T-helper 2 cell treated with Interferon-gamma antibody and Interleukin-4, amounts not matched to agents 5 μg/mL and 100 μg/mL, for 36 hours (primary cell): Measurements from ENCODE around the gene ATP6V1E1.

ENCODE experiments used
- DNase-seq: peaks from one replicate; pipeline ENCODE4 v3.0.0; 2021; ENCODE audit warnings: low spot score
- H3K27ac Mint-ChIP-seq: one replicate; pipeline ENCODE4 v1.8.0; 2021; ENCODE audit warnings: mild to moderate bottlenecking, mixed read lengths
- H3K27me3 Mint-ChIP-seq: one replicate; pipeline ENCODE4 v1.8.0; 2021; ENCODE audit warnings: low read depth, mixed read lengths
- H3K36me3 Mint-ChIP-seq: one replicate; pipeline ENCODE4 v1.8.0; 2021; ENCODE audit warnings: low read depth, mixed read lengths
- H3K4me1 Mint-ChIP-seq: one replicate; pipeline ENCODE4 v1.8.0; 2021; ENCODE audit warnings: low read depth, mixed read lengths
- H3K4me3 Mint-ChIP-seq: one replicate; pipeline ENCODE4 v1.8.0; 2022; ENCODE audit warnings: mild to moderate bottlenecking, moderate library complexity, mixed read lengths
- H3K9me3 Mint-ChIP-seq: one replicate; pipeline ENCODE4 v1.8.0; 2021; ENCODE audit warnings: mixed read lengths

The ATP6V1E1 gene

DNA sequence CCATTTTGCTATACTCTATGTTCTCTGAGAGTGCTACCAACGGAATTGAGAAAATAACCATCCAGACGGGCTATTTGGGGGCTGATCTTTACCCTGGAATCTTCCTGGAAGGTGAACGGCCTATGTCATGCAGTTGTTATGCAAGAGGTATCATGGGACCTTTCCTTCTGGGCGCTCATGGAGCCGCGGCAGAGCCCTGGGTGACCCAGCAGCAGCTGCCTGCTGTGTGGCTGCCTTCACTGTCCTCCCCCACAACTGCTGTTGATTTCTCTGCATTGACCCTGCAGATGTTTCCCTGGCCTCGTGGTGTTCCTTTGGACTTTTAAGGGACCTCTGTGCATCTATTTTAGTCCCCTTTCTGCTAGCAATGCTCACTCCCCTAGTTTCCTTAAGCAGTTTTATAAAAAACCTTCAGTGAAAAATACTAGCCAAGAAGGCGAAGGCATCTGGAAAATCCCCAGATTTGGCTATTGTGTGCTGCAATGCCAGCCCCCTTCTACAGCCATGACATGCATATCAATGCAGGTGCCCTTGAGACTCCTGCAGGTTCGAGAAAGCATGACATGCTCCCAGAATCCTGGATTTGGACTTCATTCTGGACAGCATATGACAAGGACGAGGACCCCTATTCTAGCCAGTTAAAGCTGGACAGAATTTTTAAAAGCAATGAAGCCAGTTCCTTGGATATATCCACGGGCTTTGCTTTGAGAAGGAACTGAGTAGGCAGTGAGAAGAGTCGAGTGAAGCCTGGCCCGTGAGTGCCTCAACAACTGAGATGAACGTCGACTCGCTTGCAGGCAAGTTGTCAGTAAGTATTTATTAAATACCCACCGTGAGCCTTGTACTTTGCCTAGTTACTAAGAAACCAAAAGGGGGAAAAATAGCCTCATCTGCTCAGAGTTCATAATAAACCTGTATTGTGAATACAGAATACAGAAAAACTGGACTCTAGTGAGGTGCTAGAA, 65.4 kb downstream of the ATP6V1E1 start, which contains the start of gene SLC25A18:
TSS of gene SLC25A18 (plus strand) at position 593 of the 965 bp plus-strand sequence. CDS start 16,447 bp downstream, outside the sequence.
- no peak within 1 kb of the TSS for H3K4me3 Mint-ChIP-seq
- no peaks in the 10 kb centered on the region for H3K4me1 Mint-ChIP-seq
- H3K9me3 Mint-ChIP-seq = no peaks in the 10 kb centered on the region
- DNase-seq = no peak
- H3K36me3 Mint-ChIP-seq = no peaks in the 10 kb centered on the region
- no peak within 1 kb of the TSS for H3K27ac Mint-ChIP-seq
- peaks cover 2% of the 10 kb centered on the region for H3K27me3 Mint-ChIP-seq

DNA sequence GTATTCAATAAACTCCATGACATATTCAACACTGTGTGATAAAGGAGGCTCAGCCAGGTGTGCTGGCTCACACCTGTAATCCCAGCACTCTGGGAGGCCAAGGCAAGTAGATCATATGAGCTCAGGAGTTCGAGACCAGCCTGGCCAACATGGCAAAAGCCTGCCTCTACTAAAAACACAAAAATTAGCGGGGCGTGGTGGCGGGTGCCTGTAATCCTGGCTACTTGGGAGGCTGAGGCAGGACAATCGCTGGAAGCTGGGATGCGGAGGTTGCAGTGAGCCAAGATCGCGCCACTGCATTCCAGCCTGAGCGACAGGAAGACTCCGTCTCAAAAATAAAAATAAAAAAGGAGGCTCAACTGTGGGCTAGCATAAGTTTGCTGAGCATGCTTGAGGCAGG, 69.4 kb downstream of the ATP6V1E1 start:
- no peaks in the 10 kb centered on the region for H3K36me3 Mint-ChIP-seq
- H3K27me3 Mint-ChIP-seq = peaks cover 2% of the 10 kb centered on the region
- H3K9me3 Mint-ChIP-seq = no peaks in the 10 kb centered on the region
- no peak for DNase-seq
- no peak overlapping the region for H3K4me3 Mint-ChIP-seq
- H3K27ac Mint-ChIP-seq = no peak overlapping the region
- H3K4me1 Mint-ChIP-seq = no peaks in the 10 kb centered on the region

GRCh38 chr22:17554814-17555213, 73.7 kb downstream of the ATP6V1E1 start:
- Mint-ChIP-seq H3K4me1 (no peaks in the 10 kb centered on the region), H3K27ac (no peak overlapping the region), H3K4me3 (no peak overlapping the region), H3K36me3 (no peaks in the 10 kb centered on the region), H3K9me3 (no peaks in the 10 kb centered on the region), H3K27me3 (no peaks in the 10 kb centered on the region)
- no peak for DNase-seq

DNA sequence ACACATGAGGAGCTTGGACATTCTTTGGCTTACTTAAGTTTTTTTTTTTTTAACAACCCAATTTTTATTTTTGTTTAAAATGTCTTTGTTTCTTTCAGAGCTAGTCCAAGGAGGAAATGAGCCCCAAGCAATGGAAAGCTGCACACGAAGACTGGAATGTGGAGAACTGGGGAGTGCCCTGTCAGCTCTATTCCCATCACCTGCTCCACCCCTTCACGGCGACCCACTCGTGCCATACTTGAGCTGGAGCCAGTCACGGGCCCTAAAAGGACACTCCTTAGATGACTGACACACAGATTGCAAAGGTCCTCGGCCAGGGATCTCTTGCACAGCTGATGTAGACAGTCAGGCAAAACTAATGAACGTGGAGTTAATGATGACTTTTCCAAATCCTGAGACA, 75.8 kb downstream of the ATP6V1E1 start:
- no peak for DNase-seq
- H3K9me3 Mint-ChIP-seq = no peaks in the 10 kb centered on the region

DNA sequence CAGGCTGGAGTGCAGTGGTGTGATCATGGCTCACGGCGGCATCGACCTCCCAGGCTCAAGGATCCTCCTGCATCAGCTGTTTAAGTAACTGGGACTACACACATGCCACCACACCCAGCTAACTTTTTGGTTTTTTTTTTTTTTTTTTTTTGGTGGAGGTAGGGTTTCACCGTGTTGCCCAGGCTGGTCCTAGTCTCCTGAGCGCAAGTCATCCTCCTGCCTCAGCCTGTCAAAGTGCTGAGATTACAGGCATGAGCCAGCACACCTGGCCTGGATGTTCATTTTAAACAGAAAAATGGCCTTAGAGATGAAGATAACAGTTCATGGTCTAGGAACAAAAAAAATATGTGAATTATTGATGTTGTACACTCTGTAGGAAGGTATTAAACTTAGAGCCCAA, 78.9 kb downstream of the ATP6V1E1 start:
- no peak overlapping the region for H3K4me3 Mint-ChIP-seq
- no peak for DNase-seq
- H3K36me3 Mint-ChIP-seq = no peaks in the 10 kb centered on the region
- H3K9me3 Mint-ChIP-seq = no peaks in the 10 kb centered on the region
- H3K27me3 Mint-ChIP-seq = no peaks in the 10 kb centered on the region
- no peak overlapping the region for H3K27ac Mint-ChIP-seq
- H3K4me1 Mint-ChIP-seq = no peaks in the 10 kb centered on the region

More for the DNA sequence above, 75.8 kb downstream of the ATP6V1E1 start:
- Mint-ChIP-seq H3K27ac (no peak overlapping the region), H3K4me1 (no peaks in the 10 kb centered on the region), H3K4me3 (no peak overlapping the region), H3K36me3 (no peaks in the 10 kb centered on the region), H3K27me3 (no peaks in the 10 kb centered on the region)

GRCh38 chr22:17549183-17549582, 79.4 kb downstream of the ATP6V1E1 start:
- H3K36me3 Mint-ChIP-seq = no peaks in the 10 kb centered on the region
- no peak for DNase-seq
- H3K4me1 Mint-ChIP-seq = no peaks in the 10 kb centered on the region
- H3K4me3 Mint-ChIP-seq = no peak overlapping the region
- H3K27ac Mint-ChIP-seq = no peak overlapping the region
- H3K9me3 Mint-ChIP-seq = no peaks in the 10 kb centered on the region
- no peaks in the 10 kb centered on the region for H3K27me3 Mint-ChIP-seq

DNA sequence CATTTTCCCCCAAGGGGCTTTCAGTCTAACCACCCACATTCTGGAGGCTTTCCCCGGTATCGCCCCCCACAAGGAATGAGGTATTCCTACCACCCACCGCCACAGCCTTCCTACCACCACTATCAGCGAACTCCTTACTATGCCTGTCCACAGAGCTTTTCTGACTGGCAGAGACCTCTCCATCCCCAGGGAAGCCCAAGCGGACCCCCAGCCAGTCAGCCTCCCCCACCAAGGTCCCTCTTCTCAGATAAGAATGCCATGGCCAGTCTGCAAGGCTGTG, 79.9 kb downstream of the ATP6V1E1 start:
- H3K27me3 Mint-ChIP-seq = no peaks in the 10 kb centered on the region
- no peaks in the 10 kb centered on the region for H3K36me3 Mint-ChIP-seq
- H3K4me1 Mint-ChIP-seq = no peaks in the 10 kb centered on the region
- no peak for DNase-seq
- H3K4me3 Mint-ChIP-seq = no peak overlapping the region
- H3K27ac Mint-ChIP-seq = no peak overlapping the region
- no peaks in the 10 kb centered on the region for H3K9me3 Mint-ChIP-seq

DNA sequence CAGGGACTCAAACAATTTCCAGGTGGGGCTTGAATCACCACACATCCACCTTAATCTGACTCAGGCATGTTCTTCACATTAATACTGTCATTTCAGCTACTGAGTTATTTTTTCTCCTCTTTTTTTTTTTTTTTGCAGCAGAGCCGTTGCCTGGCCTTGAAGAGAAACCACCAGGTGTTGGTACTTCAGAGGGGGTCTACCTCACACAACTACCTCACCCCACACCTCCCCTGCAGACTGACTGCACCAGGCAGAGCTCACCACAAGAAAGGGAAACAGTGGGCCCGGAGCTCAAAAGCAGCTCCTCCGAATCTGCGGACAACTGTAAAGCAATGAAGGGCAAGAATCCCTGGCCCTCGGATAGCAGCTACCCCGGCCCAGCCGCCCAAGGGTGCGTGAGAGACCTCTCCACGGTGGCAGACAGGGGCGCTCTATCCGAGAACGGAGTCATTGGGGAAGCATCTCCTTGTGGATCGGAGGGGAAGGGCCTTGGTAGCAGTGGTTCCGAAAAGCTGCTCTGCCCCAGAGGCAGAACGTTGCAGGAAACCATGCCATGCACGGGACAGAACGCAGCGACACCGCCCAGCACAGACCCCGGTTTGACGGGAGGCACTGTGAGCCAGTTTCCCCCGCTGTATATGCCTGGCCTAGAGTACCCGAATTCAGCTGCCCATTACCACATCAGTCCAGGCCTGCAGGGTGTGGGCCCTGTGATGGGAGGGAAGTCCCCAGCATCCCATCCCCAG, 80.4 kb downstream of the ATP6V1E1 start:
- no peaks in the 10 kb centered on the region for H3K4me1 Mint-ChIP-seq
- no peak for DNase-seq
- no peaks in the 10 kb centered on the region for H3K36me3 Mint-ChIP-seq
- no peaks in the 10 kb centered on the region for H3K27me3 Mint-ChIP-seq
- no peak overlapping the region for H3K27ac Mint-ChIP-seq
- H3K4me3 Mint-ChIP-seq = no peak overlapping the region
- no peaks in the 10 kb centered on the region for H3K9me3 Mint-ChIP-seq

DNA sequence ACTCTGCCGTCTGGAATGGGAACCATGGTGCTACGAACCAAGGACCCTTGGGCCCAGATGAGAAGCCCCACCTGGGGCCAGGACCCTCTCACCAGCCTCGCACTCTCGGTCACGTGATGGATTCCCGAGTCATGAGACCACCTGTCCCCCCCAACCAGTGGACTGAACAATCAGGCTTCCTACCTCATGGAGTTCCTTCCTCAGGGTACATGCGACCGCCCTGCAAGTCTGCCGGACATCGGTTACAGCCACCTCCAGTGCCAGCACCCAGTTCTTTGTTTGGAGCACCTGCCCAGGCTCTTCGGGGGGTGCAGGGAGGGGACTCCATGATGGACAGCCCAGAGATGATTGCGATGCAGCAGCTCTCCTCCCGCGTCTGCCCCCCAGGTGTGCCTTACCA, 86.1 kb downstream of the ATP6V1E1 start:
- no peak overlapping the region for H3K4me3 Mint-ChIP-seq
- DNase-seq = no peak
- H3K27me3 Mint-ChIP-seq = no peaks in the 10 kb centered on the region
- no peak overlapping the region for H3K27ac Mint-ChIP-seq
- no peaks in the 10 kb centered on the region for H3K36me3 Mint-ChIP-seq
- H3K4me1 Mint-ChIP-seq = no peaks in the 10 kb centered on the region
- H3K9me3 Mint-ChIP-seq = no peaks in the 10 kb centered on the region
